GM19452 (cell line): Measurements from ENCODE around the gene CHTF18.

Experiments
- ATAC-seq: cut with Tn5 transposase; IDR thresholded peaks from one replicate; pipeline ENCODE4 v1.9.1; 2021; ENCODE audit not compliant: unreplicated experiment

CHTF18 gene

GRCh38 chr16:844638-845350 is 56.4 kb downstream of the CHTF18 start:
- ATAC-seq = no peak

GRCh38 chr16:845351-845745 is 56.9 kb downstream of the CHTF18 start:
- no peak for ATAC-seq

- no peak for ATAC-seq
Measured at GRCh38 chr16:847151-847550, 58.7 kb downstream of the CHTF18 start.
